Thoracic aorta (tissue), 2 donors: ENCODE data around the gene SEBOX. TPM values are rescaled to one million over a fixed set of nuclear protein-coding genes. Genes with fewer than 3 reads are reported as not detected.

Experiments
- ATAC-seq: fragments of 150-250 bp; one replicate; pipeline ENCODE4 v1.8.0; 2017; ENCODE audit warnings: low read depth; ENCODE audit not compliant: insufficient number of reproducible peaks, low FRiP score
- DNase-seq: peaks from one replicate; pipeline ENCODE4 v3.0.0-alpha.2; 2020; ENCODE audit warnings: low spot score
- H3K27ac ChIP-seq, 2 donors: fragments of 200-600 bp; sonication (generic); 1 replicate in 1 of 2; 2 replicates in 1 of 2; pipeline ENCODE4 v1.5.1; 2016; ENCODE audit warnings: mild to moderate bottlenecking in 2 of 2, moderate library complexity in 2 of 2
- H3K27me3 ChIP-seq: fragments of 200-600 bp; sonication (generic); replicated peaks from 2 replicates; pipeline ENCODE4 v1.6.0; 2016; ENCODE audit warnings: mild to moderate bottlenecking; ENCODE audit not compliant: insufficient read depth
- H3K36me3 ChIP-seq: fragments of 200-600 bp; sonication (generic); one replicate; pipeline ENCODE4 v1.5.1; 2016
- H3K4me1 ChIP-seq, 2 donors: fragments of 200-600 bp; sonication (generic); 1 replicate in 1 of 2; 2 replicates in 1 of 2; pipeline versions ENCODE4 v1.5.1 to v1.6.0; 2016; ENCODE audit warnings: low read depth in 2 of 2, mild to moderate bottlenecking in 1 of 2; ENCODE audit not compliant: control insufficient read depth in 1 of 2
- H3K4me3 ChIP-seq: fragments of 200-600 bp; sonication (generic); 2 replicates; pipeline ENCODE4 v1.5.1; 2016; ENCODE audit warnings: mild to moderate bottlenecking
- H3K9me3 ChIP-seq: fragments of 200-600 bp; sonication (generic); 2 replicates; pipeline ENCODE4 v1.5.1; 2016
- total RNA-seq, 2 donors: library from RNA; depleted of rRNA; stranded (reverse); fragments of >200 nt; gene quantifications; one replicate each; pipeline versions ENCODE4 v1.1.0 to v1.2.3, GENCODE V29; 2016
- TF ChIP-seq, protein P1 (sequence below): fragments of 200-600 bp; sonication (generic); IDR thresholded peaks from one replicate; pipeline ENCODE4 v1.5.1; 2019; ENCODE audit warnings: antibody characterized with exemption

Gene SEBOX
- not detected for total RNA-seq

GRCh38 chr17:28364665-28365363 is at the start of gene SEBOX:
Gene SEBOX (minus strand): TSS chr17:28365199. CDS start chr17:28365151, 48 bp downstream.
- DNase-seq (no peak), ATAC-seq (no peak)
- Histone ChIP-seq H3K36me3 (peaks cover 44% of the 10 kb centered on the region), H3K9me3 (no peaks in the 10 kb centered on the region), H3K4me3 (no peak within 1 kb of the TSS), H3K27me3 (no peaks in the 10 kb centered on the region), H3K27ac (no peak within 1 kb of the TSS), H3K4me1 (no peaks in the 10 kb centered on the region)
- TF ChIP-seq, protein P1, sequence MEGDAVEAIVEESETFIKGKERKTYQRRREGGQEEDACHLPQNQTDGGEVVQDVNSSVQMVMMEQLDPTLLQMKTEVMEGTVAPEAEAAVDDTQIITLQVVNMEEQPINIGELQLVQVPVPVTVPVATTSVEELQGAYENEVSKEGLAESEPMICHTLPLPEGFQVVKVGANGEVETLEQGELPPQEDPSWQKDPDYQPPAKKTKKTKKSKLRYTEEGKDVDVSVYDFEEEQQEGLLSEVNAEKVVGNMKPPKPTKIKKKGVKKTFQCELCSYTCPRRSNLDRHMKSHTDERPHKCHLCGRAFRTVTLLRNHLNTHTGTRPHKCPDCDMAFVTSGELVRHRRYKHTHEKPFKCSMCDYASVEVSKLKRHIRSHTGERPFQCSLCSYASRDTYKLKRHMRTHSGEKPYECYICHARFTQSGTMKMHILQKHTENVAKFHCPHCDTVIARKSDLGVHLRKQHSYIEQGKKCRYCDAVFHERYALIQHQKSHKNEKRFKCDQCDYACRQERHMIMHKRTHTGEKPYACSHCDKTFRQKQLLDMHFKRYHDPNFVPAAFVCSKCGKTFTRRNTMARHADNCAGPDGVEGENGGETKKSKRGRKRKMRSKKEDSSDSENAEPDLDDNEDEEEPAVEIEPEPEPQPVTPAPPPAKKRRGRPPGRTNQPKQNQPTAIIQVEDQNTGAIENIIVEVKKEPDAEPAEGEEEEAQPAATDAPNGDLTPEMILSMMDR, result no peak

DNA sequence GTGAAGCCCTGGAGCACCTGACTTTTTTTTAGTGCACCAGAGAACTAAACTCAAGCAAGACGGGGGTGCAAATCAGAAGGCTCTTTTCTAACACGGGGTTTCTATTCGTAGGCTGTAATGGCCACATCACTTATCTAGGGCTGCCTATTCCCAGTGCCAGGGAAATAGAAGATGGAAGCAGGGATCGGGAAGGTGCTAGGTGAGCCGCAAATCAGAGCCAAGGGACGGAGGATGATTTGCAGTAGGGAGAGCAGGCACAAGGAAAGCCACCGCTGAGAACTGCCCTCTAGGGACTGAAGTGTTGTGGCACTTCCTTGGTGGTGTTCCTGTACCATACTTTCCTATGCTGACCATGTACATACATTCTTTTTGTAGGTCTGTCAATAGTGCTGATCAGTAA is 48.8 kb upstream of the SEBOX start:
- no peak overlapping the region for H3K27ac ChIP-seq
- H3K4me1 ChIP-seq, result no peaks in the 10 kb centered on the region
- H3K4me3 ChIP-seq, result no peak overlapping the region
- DNase-seq (no peak), ATAC-seq (no peak)
- H3K36me3 ChIP-seq, result no peaks in the 10 kb centered on the region
- TF ChIP-seq, protein P1, result no peak
- H3K9me3 ChIP-seq, result no peaks in the 10 kb centered on the region
- H3K27me3 ChIP-seq, result no peaks in the 10 kb centered on the region

GRCh38 chr17:28412099-28412498 is 47.1 kb upstream of the SEBOX start:
- no peaks in the 10 kb centered on the region for H3K36me3 ChIP-seq
- no peaks in the 10 kb centered on the region for H3K4me1 ChIP-seq
- no peak overlapping the region for H3K27ac ChIP-seq
- no peaks in the 10 kb centered on the region for H3K9me3 ChIP-seq
- ATAC-seq (no peak), DNase-seq (no peak)
- TF ChIP-seq, protein P1, result no peak
- H3K27me3 ChIP-seq, result no peaks in the 10 kb centered on the region
- no peak overlapping the region for H3K4me3 ChIP-seq

DNA sequence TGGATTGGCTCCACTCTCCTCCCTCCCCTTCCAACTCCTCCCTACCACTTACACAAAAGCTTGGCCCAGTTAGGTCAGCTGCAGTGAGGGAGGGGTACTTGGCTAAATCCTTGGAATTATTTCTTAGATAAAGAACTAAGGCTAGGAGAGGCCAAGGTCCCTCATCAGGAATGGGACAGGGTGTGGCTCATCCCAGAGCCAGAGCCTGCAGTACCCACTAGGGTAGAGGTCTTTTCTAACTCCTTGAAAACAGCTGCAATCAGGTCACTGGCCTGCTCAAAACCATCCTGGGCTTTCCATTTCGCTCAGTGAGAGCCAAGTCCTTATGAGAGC is 42.9 kb upstream of the SEBOX start:
- H3K27ac ChIP-seq, result no peak overlapping the region
- H3K9me3 ChIP-seq, result no peaks in the 10 kb centered on the region
- H3K36me3 ChIP-seq, result no peaks in the 10 kb centered on the region
- ATAC-seq, result no peak
- H3K4me3 ChIP-seq, result no peak overlapping the region
- H3K4me1 ChIP-seq, result peaks cover 8 to 24% of the 10 kb centered on the region in 2 donors
- TF ChIP-seq, protein P1, result no peak
- no peak for DNase-seq
- H3K27me3 ChIP-seq, result no peaks in the 10 kb centered on the region

GRCh38 chr17:28407130-28407973 is 42.4 kb upstream of the SEBOX start:
- Histone ChIP-seq H3K4me3 (no peak overlapping the region), H3K27ac (no peak overlapping the region), H3K4me1 (peaks cover 8 to 24% of the 10 kb centered on the region in 2 donors), H3K36me3 (no peaks in the 10 kb centered on the region), H3K9me3 (no peaks in the 10 kb centered on the region), H3K27me3 (no peaks in the 10 kb centered on the region)
- no peak for DNase-seq
- TF ChIP-seq, protein P1, result no peak
- ATAC-seq, result no peak
